Keratinocyte (primary cell): ENCODE results near the gene ELOB. TPM values are rescaled to one million over a fixed set of nuclear protein-coding genes. Genes with fewer than 3 reads are reported as not detected.

Experiments
- DNase-seq: peaks from one replicate; pipeline ENCODE4 v3.0.0-alpha.2; 2011; ENCODE audit warnings: low read depth, missing footprints, low spot score
- FAIRE-seq: peaks from 2 replicates; lab custom pipeline; 2011; peaks lifted over from hg19 to GRCh38; lab: Jason Lieb, UNC
- H2AFZ ChIP-seq: 2 replicates; pipeline ENCODE4 v1.6.0; 2012; ENCODE audit warnings: low read length, control low read depth, inconsistent platforms; ENCODE audit not compliant: control insufficient read depth
- H3K27ac ChIP-seq: 2 replicates; pipeline ENCODE4 v1.5.1; 2011; ENCODE audit warnings: low read length; ENCODE audit not compliant: control insufficient read depth, insufficient read depth
- H3K27me3 ChIP-seq: 3 replicates; pipeline ENCODE4 v1.6.0; 2011; ENCODE audit warnings: low read length; ENCODE audit not compliant: control insufficient read depth, insufficient read depth; ENCODE audit errors: extremely low read depth
- H3K36me3 ChIP-seq, 2 experiments: 2 replicates in 1 of 2; 3 replicates in 1 of 2; pipeline ENCODE4 v1.5.1; 2011; ENCODE audit warnings: low read length in 2 of 2, mild to moderate bottlenecking in 1 of 2; ENCODE audit not compliant: control insufficient read depth in 2 of 2, insufficient read depth in 2 of 2; ENCODE audit errors: extremely low read depth in 1 of 2
- H3K4me1 ChIP-seq: 3 replicates; pipeline ENCODE4 v1.5.1; 2011; ENCODE audit warnings: low read length; ENCODE audit not compliant: control insufficient read depth, insufficient read depth; ENCODE audit errors: extremely low read depth
- H3K4me2 ChIP-seq: 3 replicates; pipeline ENCODE4 v1.6.0; 2011; ENCODE audit warnings: low read depth, low read length; ENCODE audit not compliant: control insufficient read depth, insufficient read depth; ENCODE audit errors: extremely low read depth
- H3K4me3 ChIP-seq, 3 experiments: fragments of 200-600 bp in 1 of 3; sonication (generic) in 1 of 3; 2 replicates in 2 of 3; 3 replicates in 1 of 3; pipeline ENCODE4 v1.5.1; 2011 to 2016; ENCODE audit warnings: low read length in 3 of 3, mild to moderate bottlenecking in 3 of 3, control low read depth in 2 of 3, inconsistent platforms in 1 of 3, low read depth in 1 of 3, mixed read lengths in 1 of 3, mixed run types in 1 of 3, moderate library complexity in 1 of 3; ENCODE audit not compliant: control insufficient read depth in 2 of 3, insufficient read depth in 2 of 3; ENCODE audit errors: extremely low read depth in 1 of 3
- H3K79me2 ChIP-seq: 2 replicates; pipeline ENCODE4 v1.6.0; 2012; ENCODE audit warnings: low read length; ENCODE audit not compliant: control insufficient read depth, insufficient read depth
- H3K9ac ChIP-seq: 3 replicates; pipeline ENCODE4 v1.6.0; 2011; ENCODE audit warnings: low read length; ENCODE audit not compliant: control insufficient read depth, insufficient read depth; ENCODE audit errors: extremely low read depth
- H3K9me1 ChIP-seq: 3 replicates; pipeline ENCODE4 v1.6.0; 2011; ENCODE audit warnings: low read length; ENCODE audit not compliant: control insufficient read depth, insufficient read depth; ENCODE audit errors: extremely low read depth
- H3K9me3 ChIP-seq: 2 replicates; pipeline ENCODE4 v1.5.1; 2012; ENCODE audit warnings: low read depth, low read length; ENCODE audit not compliant: control insufficient read depth
- H4K20me1 ChIP-seq: 3 replicates; pipeline ENCODE4 v1.6.0; 2011; ENCODE audit warnings: low read length; ENCODE audit not compliant: control insufficient read depth, insufficient read depth; ENCODE audit errors: extremely low read depth
- CTCF ChIP-seq, 3 experiments: IDR thresholded peaks in 1 of 3; conservative IDR thresholded peaks in 1 of 3; optimal IDR thresholded peaks in 1 of 3; 2 replicates in 2 of 3; 3 replicates in 1 of 3; pipeline versions ENCODE3 to v1.5.1; 2011; ENCODE audit warnings: low read length in 3 of 3, mild to moderate bottlenecking in 3 of 3, moderate library complexity in 2 of 3, control low read depth in 1 of 3, inconsistent platforms in 1 of 3; ENCODE audit not compliant: insufficient read depth in 2 of 3; ENCODE audit errors: extremely low read depth in 1 of 3
- EZH2 ChIP-seq: IDR thresholded peaks from one replicate; pipeline ENCODE4 v1.6.1; 2012; ENCODE audit warnings: inconsistent platforms, mild to moderate bottlenecking, low read length, moderate library complexity
- dilution Hi-C: fragments of 300-500 bp; cut with MboI; formaldehyde crosslinking; loops from one replicate; pipeline ENCODE4 v1.7.0; 2020; ENCODE audit warnings: low sequenced_read_pairs; ENCODE audit not compliant: extremely low pct_ligation_motif_present
- polyA plus RNA-seq, 5 experiments: library from polyadenylated mRNA; depleted of rRNA in 3 of 5; stranded (reverse) in 3 of 5; stranded (forward) in 1 of 5; unstranded in 1 of 5; fragments of >200 nt; gene quantifications; 1 replicate in 1 of 5; 2 replicates in 3 of 5; 3 replicates in 1 of 5; pipeline versions ENCODE4 v1.2.1 to v1.2.3, GENCODE V29; 2011 to 2012; ENCODE audit warnings: missing spikeins in 2 of 5, low read depth in 1 of 5, low replicate concordance in 1 of 5

ELOB gene
- polyA plus RNA-seq, 1 donor (not counting 4 experiments of a cell fraction or from before 2014, with no cell fraction given): 235 TPM

DNA sequence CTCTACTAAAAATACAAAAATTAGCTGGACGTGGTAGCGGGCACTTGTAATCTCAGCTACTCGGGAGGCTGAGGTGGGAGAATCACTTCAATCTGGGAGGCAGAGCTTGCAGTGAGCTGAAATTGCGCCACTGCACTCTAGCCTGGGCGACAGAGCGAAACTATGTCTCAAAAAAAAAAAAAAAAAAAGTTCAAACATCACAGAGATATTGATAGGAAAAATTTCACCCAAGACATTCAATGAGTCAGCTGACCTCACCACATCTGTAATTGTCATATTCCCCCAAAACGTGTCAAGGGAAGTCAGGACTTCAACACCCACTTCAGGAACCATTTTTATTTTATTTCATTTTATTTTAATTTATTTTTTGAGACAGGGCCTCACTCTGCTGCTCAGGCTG is 49.0 kb downstream of the ELOB start:
- Histone ChIP-seq H3K9me1 (no peaks in the 10 kb centered on the region), H2AFZ (no peak overlapping the region), H4K20me1 (no peaks in the 10 kb centered on the region), H3K27me3 (no peaks in the 10 kb centered on the region), H3K9me3 (no peaks in the 10 kb centered on the region), H3K79me2 (no peaks in the 10 kb centered on the region), H3K27ac (no peak overlapping the region), H3K4me3 (no peak overlapping the region), H3K4me2 (no peak overlapping the region), H3K9ac (no peak overlapping the region), H3K36me3 (no peaks in the 10 kb centered on the region), H3K4me1 (peaks cover 3% of the 10 kb centered on the region)
- TF ChIP-seq EZH2 (no peak), CTCF (optimal IDR thresholded peaks at IDR 0.05 in 1 of 3, IDR thresholded peaks at IDR 0.05 in 1 of 3, conservative IDR thresholded peaks at IDR 0.05 in 1 of 3; ENCODE audit: extremely low read depth in 1 of 3, insufficient read depth in 2 of 3, low read length in 3 of 3) (no peak)
- DNase-seq (no peak), FAIRE-seq (no peak)
- dilution Hi-C loops: no loop called here

- H3K36me3 ChIP-seq: no peaks in the 10 kb centered on the region
- H3K9me3 ChIP-seq: no peaks in the 10 kb centered on the region
- no peak overlapping the region for H3K4me2 ChIP-seq
- no peaks in the 10 kb centered on the region for H3K9me1 ChIP-seq
- H3K27ac ChIP-seq: no peak overlapping the region
- peaks cover 3% of the 10 kb centered on the region for H3K4me1 ChIP-seq
- no peak overlapping the region for H3K4me3 ChIP-seq
- no peak overlapping the region for H2AFZ ChIP-seq
- FAIRE-seq (no peak), DNase-seq (no peak)
- no peaks in the 10 kb centered on the region for H3K27me3 ChIP-seq
- dilution Hi-C loops: no loop called here
- H4K20me1 ChIP-seq: no peaks in the 10 kb centered on the region
- no peak overlapping the region for H3K9ac ChIP-seq
- no peak for TF ChIP-seq EZH2
- no peak for TF ChIP-seq CTCF (optimal IDR thresholded peaks at IDR 0.05 in 1 of 3, IDR thresholded peaks at IDR 0.05 in 1 of 3, conservative IDR thresholded peaks at IDR 0.05 in 1 of 3; ENCODE audit: extremely low read depth in 1 of 3, insufficient read depth in 2 of 3, low read length in 3 of 3)
- no peaks in the 10 kb centered on the region for H3K79me2 ChIP-seq
Observed at GRCh38 chr16:2726923-2727322, 50.2 kb downstream of the ELOB start.
